ENCODE results near the gene CCDC92.

Gene CCDC92

DNA sequence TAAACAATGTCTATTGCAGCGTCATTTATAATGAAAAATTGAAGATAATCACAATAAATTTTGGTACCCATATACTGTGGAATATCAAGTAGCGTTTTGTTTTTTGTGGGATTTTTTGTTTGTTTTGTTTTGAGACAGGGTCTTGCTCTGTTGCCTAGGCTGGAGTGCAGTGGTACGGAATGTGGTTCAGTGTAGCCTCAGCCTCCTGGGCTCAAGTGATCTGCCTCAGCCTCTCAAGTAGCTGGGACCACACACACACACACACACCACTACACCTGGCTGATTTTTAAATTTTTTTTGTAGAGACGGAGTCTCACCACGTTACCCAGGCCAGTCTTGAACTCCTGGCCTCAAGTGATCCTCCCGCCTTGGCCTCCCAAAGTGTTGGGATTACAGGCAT lies 6.9 kb upstream of the CCDC92 start:
- H3K4me3 ChIP-seq (ENCODE audit: low read depth, low read length), result no peak overlapping the region

DNA sequence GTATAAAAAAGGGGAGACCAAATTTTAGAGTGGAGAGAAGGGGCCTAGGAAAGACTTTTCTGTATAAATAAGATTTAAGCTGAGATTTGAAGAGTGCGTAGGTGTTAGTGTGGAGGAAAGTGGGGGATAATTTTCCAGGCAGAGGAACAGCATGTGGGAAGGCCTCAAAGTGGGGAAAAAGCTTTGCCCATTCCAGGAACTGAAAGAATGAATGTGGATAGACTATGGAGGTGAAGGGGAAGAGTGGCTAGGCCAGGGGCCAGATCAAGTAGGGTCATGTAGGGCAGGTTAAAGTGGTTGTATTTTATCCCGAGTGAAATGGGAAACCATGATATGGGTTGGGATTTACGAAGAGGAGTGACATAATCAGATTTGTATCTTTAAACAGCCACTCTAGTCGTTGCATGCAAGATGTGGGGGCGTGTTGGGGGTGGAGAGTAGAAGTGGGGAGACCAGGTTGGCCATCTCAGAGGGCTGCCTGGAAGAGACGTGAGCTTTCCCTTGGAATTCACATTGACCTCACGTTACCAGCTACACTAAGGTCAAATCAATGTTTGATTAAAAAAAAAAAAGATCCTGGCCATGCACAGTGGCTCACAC lies 3.7 kb upstream of the CCDC92 start:
- no peak overlapping the region for H3K4me3 ChIP-seq (ENCODE audit: low read depth, low read length)

GRCh38 chr12:123973552-123974341 lies 1.1 kb upstream of the CCDC92 start:
- H3K4me3 ChIP-seq (ENCODE audit: low read depth, low read length), result peak overlapping the region; percentile 69

GRCh38 chr12:123971770-123972456 lies 718 bp downstream of the CCDC92 start:
- peak overlapping the region; percentile 15 for H3K4me3 ChIP-seq (ENCODE audit: low read depth, low read length)

DNA sequence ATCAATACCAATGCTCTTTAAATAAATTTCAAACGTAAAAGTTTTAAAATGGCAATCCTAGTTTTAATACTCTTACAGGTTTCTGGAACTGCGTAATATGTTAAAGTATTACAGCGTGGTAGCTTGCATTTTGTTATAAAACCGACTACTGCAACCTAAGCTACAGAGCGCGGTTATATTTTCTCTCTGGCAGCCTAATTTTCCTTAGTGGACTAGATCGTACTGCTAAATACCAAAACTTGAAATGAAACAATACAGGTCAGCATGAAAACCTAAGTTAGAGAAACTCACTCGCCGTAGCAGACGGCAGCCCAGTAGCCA lies 1.2 kb downstream of the CCDC92 start:
- no peak overlapping the region for H3K4me3 ChIP-seq (ENCODE audit: low read depth, low read length)

GRCh38 chr12:123967121-123967586 lies 5.5 kb downstream of the CCDC92 start:
- H3K4me3 ChIP-seq (ENCODE audit: low read depth, low read length), result no peak overlapping the region

DNA sequence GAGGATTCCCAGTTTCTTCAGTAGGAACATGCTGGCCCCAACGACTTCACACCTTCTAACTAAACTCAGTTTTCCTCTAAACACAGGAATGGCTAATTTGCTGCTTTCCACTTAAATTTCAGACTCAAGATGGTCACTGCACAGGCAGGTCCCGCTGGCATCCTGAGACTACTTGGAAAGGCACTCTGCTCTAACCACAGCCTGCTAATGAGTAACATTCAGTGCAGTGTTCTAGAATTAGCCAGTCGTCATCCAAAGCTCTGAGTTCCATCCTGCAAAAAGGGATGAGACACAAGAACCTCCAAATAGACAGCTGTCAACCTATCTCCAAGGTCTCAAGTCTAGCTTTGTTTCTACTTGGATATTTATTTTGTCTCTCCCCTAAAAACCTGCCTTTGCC lies 6.0 kb downstream of the CCDC92 start:
- H3K4me3 ChIP-seq (ENCODE audit: low read depth, low read length), result no peak overlapping the region

GRCh38 chr12:123965382-123965781 lies 7.2 kb downstream of the CCDC92 start:
- no peak overlapping the region for H3K4me3 ChIP-seq (ENCODE audit: low read depth, low read length)

GRCh38 chr12:123963821-123964220 lies 8.8 kb downstream of the CCDC92 start:
- no peak overlapping the region for H3K4me3 ChIP-seq (ENCODE audit: low read depth, low read length)

- no peak overlapping the region for H3K4me3 ChIP-seq (ENCODE audit: low read depth, low read length)
These were observed 10.1 kb downstream of the CCDC92 start for GRCh38 chr12:123962513-123962912.

- H3K4me3 ChIP-seq (ENCODE audit: low read depth, low read length), result no peak overlapping the region
These were observed 10.9 kb downstream of the CCDC92 start for GRCh38 chr12:123961585-123962345.

- H3K4me3 ChIP-seq (ENCODE audit: low read depth, low read length), result no peak overlapping the region
These were observed 11.8 kb downstream of the CCDC92 start for GRCh38 chr12:123960856-123961255.

GRCh38 chr12:123960029-123960735 lies 12.4 kb downstream of the CCDC92 start:
- H3K4me3 ChIP-seq (ENCODE audit: low read depth, low read length), result no peak overlapping the region

GRCh38 chr12:123958876-123959275 lies 13.8 kb downstream of the CCDC92 start:
- H3K4me3 ChIP-seq (ENCODE audit: low read depth, low read length), result no peak overlapping the region

DNA sequence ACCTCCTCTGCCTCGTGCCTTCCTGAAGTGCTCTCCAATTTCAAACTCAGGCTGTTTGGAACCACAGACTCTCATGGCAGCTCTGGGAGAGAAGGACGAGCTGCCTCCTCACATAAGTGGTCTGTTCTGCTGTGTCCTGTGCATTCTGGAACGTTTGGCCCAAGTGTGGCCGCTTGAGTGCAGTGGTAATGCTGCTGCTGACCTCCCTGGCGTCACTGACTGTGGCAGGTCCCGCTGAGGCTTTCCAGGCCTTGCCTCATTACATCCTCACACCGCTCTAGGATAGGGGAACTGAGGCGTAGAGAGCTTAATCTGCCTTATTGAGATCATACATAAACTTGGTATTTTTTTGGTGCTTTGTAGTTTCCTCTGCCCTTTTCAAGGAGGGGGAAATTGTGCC lies 14.2 kb downstream of the CCDC92 start:
- H3K4me3 ChIP-seq (ENCODE audit: low read depth, low read length), result no peak overlapping the region

GRCh38 chr12:123957196-123957595 lies 15.4 kb downstream of the CCDC92 start:
- no peak overlapping the region for H3K4me3 ChIP-seq (ENCODE audit: low read depth, low read length)

DNA sequence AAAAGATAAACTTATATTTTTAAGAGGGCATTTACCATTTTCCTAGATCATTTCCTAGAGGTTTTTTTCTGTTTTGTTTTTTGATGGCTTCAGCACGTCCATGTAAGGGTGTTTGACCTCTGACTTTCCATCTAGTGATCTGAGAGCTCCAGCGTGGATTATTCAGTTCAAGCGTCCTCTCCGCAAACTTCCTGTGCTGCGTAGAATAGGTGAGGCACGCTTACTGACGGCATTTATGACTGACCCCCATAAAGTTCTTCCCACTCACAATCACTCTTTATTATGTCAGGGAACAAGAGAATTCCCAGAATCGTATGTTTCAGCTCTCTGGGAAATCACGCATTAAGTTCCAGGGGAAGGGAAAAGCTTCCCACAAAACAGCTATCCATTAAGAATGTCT lies 16.4 kb downstream of the CCDC92 start:
- H3K4me3 ChIP-seq (ENCODE audit: low read depth, low read length), result no peak overlapping the region

DNA sequence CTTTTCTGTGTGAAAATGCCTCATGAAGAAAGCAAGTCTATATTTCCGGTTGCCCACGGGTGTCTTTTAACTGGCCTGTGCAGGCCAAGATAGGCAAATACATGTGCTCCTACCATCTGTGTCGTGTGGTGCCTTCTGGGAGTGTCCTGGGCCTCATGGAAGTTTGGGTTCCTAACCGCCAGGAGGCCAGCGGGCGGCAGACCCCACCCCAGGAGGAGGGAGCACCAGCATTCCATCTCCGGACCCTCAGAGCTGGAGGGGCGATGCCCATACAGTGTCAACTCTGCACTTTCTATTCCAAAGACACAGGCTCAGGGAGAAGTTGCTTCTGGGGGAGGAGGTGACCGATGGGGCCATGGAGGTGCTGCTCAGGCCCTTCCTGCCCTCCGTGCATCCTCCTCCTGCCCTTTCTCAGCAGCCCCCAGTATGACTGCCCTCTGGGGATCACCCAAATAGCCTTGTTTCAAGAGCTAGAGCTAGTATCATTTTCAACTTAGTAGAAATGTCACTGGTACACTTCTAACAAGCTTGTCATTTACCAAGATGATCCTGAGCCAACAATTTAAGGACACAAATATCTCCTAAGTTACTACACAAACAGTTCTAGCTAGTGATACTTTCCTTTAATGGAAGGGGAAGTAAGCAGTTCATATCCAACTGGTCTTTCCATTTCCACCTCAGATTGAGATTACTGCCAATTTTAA lies 17.8 kb downstream of the CCDC92 start:
- no peak overlapping the region for H3K4me3 ChIP-seq (ENCODE audit: low read depth, low read length)

GRCh38 chr12:123952037-123952436 lies 20.6 kb downstream of the CCDC92 start:
- H3K4me3 ChIP-seq (ENCODE audit: low read depth, low read length), result no peak overlapping the region

- no peak overlapping the region for H3K4me3 ChIP-seq (ENCODE audit: low read depth, low read length)
These were observed 21.2 kb downstream of the CCDC92 start for GRCh38 chr12:123951467-123951866.
